PFSK-1 (cell line): Measurements from ENCODE around the gene NFIA.

Experiments used
- FOXP2 ChIP-seq: optimal IDR thresholded peaks from 2 replicates; pipeline ENCODE3; 2011; ENCODE audit warnings: borderline replicate concordance, control low read depth, inconsistent platforms; ENCODE audit not compliant: insufficient read depth; ENCODE audit errors: extremely low read length, extremely low read depth
- POLR2AphosphoS5 ChIP-seq: IDR thresholded peaks from 2 replicates; pipeline ENCODE4 v1.6.1; 2012; ENCODE audit warnings: low read depth, mild to moderate bottlenecking, control low read depth, low read length, moderate library complexity
- SIN3A ChIP-seq: IDR thresholded peaks from 2 replicates; pipeline ENCODE4 v1.6.1; 2012; ENCODE audit warnings: mild to moderate bottlenecking, low read length, moderate library complexity, borderline replicate concordance; ENCODE audit not compliant: insufficient read depth
- TAF1 ChIP-seq: IDR thresholded peaks from 2 replicates; pipeline ENCODE4 v1.6.1; 2012; ENCODE audit warnings: low read length, control low read depth, borderline replicate concordance; ENCODE audit not compliant: insufficient read depth
- TF ChIP-seq, protein P1 (sequence below), 2 experiments: IDR thresholded peaks; 2 replicates each; pipeline versions ENCODE4 v1.6.1 to v1.8.0; 2011 to 2012; ENCODE audit warnings: low read depth in 2 of 2, low read length in 2 of 2, control low read depth in 1 of 2, inconsistent platforms in 1 of 2, mild to moderate bottlenecking in 1 of 2, moderate library complexity in 1 of 2; ENCODE audit not compliant: insufficient read depth in 1 of 2

Gene NFIA

DNA sequence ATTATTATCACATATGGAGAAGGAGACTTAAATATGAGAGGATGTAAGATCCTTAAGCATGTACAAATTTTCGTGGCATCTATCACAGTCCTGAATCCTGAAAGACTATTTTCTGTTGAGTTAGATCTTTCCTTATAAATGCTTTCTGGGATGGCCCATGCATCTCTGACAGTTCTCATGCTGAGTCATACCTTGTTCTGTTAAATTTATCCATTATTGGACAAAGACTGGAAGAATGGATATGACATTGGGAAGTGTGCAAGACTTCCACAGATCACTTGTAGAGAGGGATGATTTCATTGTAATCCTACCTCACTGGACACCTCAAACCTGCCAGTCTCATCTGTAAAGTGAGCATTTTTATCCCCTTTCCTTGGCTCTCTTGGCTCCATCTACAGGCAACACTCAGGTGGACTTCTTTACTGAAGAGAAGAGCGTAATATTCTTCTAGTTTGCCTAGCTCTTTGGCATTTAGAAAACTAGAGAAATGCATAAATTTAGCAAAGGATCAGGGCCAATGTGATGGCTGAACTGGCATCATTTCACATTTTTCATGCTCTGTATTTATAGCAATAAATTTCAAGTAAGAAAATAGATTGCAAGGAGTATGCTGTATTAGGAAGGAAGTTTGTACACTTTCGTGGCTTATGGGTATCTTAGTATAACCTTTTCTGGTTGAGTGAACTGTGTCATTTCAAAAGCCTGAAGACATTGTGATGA lies 128.2 kb downstream of the NFIA start:
- TF ChIP-seq FOXP2 (no peak), TAF1 (no peak), POLR2AphosphoS5 (no peak), SIN3A (no peak)
- TF ChIP-seq, protein P1, sequence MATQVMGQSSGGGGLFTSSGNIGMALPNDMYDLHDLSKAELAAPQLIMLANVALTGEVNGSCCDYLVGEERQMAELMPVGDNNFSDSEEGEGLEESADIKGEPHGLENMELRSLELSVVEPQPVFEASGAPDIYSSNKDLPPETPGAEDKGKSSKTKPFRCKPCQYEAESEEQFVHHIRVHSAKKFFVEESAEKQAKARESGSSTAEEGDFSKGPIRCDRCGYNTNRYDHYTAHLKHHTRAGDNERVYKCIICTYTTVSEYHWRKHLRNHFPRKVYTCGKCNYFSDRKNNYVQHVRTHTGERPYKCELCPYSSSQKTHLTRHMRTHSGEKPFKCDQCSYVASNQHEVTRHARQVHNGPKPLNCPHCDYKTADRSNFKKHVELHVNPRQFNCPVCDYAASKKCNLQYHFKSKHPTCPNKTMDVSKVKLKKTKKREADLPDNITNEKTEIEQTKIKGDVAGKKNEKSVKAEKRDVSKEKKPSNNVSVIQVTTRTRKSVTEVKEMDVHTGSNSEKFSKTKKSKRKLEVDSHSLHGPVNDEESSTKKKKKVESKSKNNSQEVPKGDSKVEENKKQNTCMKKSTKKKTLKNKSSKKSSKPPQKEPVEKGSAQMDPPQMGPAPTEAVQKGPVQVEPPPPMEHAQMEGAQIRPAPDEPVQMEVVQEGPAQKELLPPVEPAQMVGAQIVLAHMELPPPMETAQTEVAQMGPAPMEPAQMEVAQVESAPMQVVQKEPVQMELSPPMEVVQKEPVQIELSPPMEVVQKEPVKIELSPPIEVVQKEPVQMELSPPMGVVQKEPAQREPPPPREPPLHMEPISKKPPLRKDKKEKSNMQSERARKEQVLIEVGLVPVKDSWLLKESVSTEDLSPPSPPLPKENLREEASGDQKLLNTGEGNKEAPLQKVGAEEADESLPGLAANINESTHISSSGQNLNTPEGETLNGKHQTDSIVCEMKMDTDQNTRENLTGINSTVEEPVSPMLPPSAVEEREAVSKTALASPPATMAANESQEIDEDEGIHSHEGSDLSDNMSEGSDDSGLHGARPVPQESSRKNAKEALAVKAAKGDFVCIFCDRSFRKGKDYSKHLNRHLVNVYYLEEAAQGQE (IDR thresholded peaks at IDR 0.05; ENCODE audit: insufficient read depth in 1 of 2, low read depth in 2 of 2, low read length in 2 of 2), result no peak

DNA sequence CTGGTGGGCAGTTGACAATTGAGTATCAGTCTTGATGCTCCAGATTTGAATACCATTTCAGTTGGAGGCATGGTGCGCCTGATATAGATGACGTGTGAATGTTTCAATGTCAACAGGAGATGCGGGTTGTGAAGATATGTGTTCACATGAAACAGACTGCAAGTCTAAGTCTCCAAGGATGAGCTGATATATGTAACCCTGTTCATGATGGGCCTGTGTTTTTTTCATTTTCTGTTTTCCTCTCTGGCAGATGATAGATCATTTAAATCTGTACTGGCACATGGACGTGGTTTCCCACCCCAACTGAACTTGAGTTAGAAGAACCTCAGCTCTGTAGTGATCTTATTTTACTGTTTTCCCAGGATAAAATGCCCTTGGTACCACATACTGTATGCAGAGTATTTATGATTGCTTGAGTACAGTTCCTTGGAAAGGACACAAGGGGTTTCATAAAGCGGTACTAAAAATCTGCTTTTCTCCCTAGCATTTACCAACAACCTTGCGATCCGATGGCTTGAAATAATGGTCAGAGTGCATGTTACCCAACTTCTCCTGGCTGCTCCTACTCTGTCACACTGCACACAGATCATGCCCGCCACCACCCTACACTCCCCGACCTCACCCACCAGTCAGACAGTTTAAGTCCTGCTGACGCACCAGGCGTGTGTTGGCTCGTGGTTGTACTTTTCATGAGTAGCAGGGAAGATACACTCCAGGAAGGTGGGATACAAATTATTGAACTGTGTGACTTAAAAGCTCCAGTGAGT lies 131.1 kb downstream of the NFIA start:
- TF ChIP-seq FOXP2 (no peak), TAF1 (no peak), SIN3A (no peak), POLR2AphosphoS5 (no peak)
- TF ChIP-seq, protein P1 (IDR thresholded peaks at IDR 0.05; ENCODE audit: insufficient read depth in 1 of 2, low read depth in 2 of 2, low read length in 2 of 2), result no peak

DNA sequence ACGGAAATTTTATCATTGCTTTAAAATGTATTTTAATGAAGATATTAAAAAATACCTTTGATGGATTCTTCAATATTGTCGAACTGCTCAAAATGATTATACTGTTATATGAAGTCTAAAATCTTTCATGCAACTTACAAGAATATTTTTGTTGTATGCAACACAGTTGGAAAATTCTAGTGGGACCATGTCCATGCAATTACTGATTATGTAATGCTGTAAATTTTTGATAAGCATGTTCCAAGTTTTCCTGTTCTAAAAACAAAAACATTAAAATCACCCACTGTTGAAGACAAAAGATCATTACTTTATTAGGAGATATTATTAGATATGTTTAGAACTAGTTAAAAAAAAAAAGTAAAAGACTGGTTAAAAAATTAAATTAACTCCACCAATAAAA lies 132.8 kb downstream of the NFIA start:
- TF ChIP-seq, protein P1 (IDR thresholded peaks at IDR 0.05; ENCODE audit: insufficient read depth in 1 of 2, low read depth in 2 of 2, low read length in 2 of 2), result no peak
- TF ChIP-seq FOXP2 (no peak), SIN3A (no peak), TAF1 (no peak), POLR2AphosphoS5 (no peak)

DNA sequence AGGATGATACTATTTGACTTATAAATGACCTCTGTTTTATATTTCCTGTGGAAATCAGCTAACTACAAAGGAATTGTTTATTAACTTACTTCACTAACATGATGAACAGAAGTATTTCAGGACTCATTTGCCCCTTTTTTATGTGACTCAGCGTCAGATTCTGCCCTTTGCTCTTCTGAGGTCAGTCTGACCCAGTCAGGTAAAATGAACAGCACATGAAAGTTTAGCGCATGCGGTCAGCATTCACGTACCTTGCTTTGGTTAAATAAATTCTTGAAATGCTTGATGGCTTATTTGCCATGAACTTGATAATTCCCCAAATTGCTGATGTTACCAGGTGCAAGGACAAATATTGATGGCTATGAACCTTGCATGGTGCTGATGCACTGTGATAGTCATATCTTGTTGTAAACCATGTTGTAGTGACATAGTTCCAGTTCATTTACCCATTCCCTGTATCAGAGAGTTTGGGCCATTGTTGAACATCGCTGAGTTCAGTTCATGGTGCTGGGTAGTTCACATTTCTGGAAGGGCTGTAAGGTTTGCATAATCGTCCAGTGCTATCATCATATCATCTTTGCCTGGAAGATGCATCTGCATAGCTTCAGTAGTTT lies 133.4 kb downstream of the NFIA start:
- no peak for TF ChIP-seq TAF1
- TF ChIP-seq, protein P1 (IDR thresholded peaks at IDR 0.05; ENCODE audit: insufficient read depth in 1 of 2, low read depth in 2 of 2, low read length in 2 of 2), result no peak
- no peak for TF ChIP-seq POLR2AphosphoS5
- no peak for TF ChIP-seq SIN3A
- TF ChIP-seq FOXP2, result no peak
